Transverse colon (tissue), 4 donors: ENCODE results near the gene KRTAP5-8. TPM values are rescaled to one million over a fixed set of nuclear protein-coding genes. Genes with fewer than 3 reads are reported as not detected.

Source experiments
- DNase-seq: peaks from one replicate; pipeline ENCODE4 v3.0.0-alpha.2; 2019
- H3K27ac ChIP-seq, 4 donors: fragments of 200-600 bp; sonication (generic); 2 replicates each; pipeline ENCODE4 v1.5.1; 2016 to 2018; ENCODE audit warnings: inconsistent platforms in 4 of 4
- H3K27me3 ChIP-seq: fragments of 200-600 bp; sonication (generic); 2 replicates; pipeline ENCODE4 v1.5.1; 2017; ENCODE audit warnings: inconsistent platforms
- H3K36me3 ChIP-seq, 4 donors: fragments of 200-600 bp; sonication (generic); 2 replicates each; pipeline ENCODE4 v1.5.1; 2017 to 2019; ENCODE audit warnings: inconsistent platforms in 4 of 4
- H3K4me1 ChIP-seq, 4 donors: fragments of 200-600 bp; sonication (generic); 2 replicates each; pipeline ENCODE4 v1.5.1; 2017 to 2020; ENCODE audit warnings: inconsistent platforms in 4 of 4
- H3K4me3 ChIP-seq, 4 donors: fragments of 200-600 bp; sonication (generic); 1 replicate in 1 of 4; 2 replicates in 3 of 4; pipeline versions ENCODE4 v1.5.1 to v1.6.1; 2017 to 2019; ENCODE audit warnings: inconsistent platforms in 4 of 4
- H3K9me3 ChIP-seq, 2 donors: fragments of 200-600 bp; sonication (generic); 2 replicates each; pipeline ENCODE4 v1.5.1; 2017 to 2019; ENCODE audit warnings: inconsistent platforms in 2 of 2
- EP300 ChIP-seq: sonication (generic); formaldehyde crosslinking; IDR thresholded peaks from one replicate; pipeline ENCODE4 v1.6.1; 2017; ENCODE audit warnings: antibody characterized with exemption, low read depth
- POLR2A ChIP-seq: fragments of 450-650 bp; IDR thresholded peaks from one replicate; pipeline ENCODE4 v1.6.1; 2016; ENCODE audit warnings: antibody characterized with exemption, mild to moderate bottlenecking, moderate library complexity
- POLR2AphosphoS5 ChIP-seq, 3 donors: sonication (generic); formaldehyde crosslinking; IDR thresholded peaks; one replicate each; pipeline ENCODE4 v1.6.1; 2016; ENCODE audit warnings: antibody characterized with exemption in 3 of 3
- WGBS, 2 donors: methylation state at CpG; one replicate each; pipeline ENCODE4 v1.1.5; 2018; ENCODE audit warnings: low coverage in 1 of 2; 5-methylcytosine and 5-hydroxymethylcytosine counted together
- in situ Hi-C, 4 donors: fragments of 200-750 bp; cut with MboI; loops; one replicate each; pipeline versions ENCODE4 v1.15.0 to v1.15.1; 2017; ENCODE audit warnings: low sequenced_read_pairs in 3 of 4, low pct_ligation_motif_present in 1 of 4, low pct_unique_long_range_greater_than_20kb in 1 of 4
- intact Hi-C: fragments of 100-400 bp; cut with DNase I; formaldehyde crosslinking; loops from one replicate; pipeline ENCODE4 v1.15.1; 2023; ENCODE audit warnings: low total_unique reads
- total RNA-seq, 4 donors: library from RNA; depleted of rRNA; stranded (reverse); fragments of >200 nt; gene quantifications; one replicate each; pipeline ENCODE4 v1.1.0, GENCODE V29; 2016
- TF ChIP-seq, protein P1 (sequence below), 5 experiments: fragments of 200-600 bp in 3 of 5; fragments of 450-650 bp in 2 of 5; sonication (generic) in 3 of 5; IDR thresholded peaks; 1 replicate in 2 of 5; 2 replicates in 3 of 5; pipeline ENCODE4 v1.5.1; 2016 to 2017; ENCODE audit warnings: antibody characterized with exemption in 5 of 5, inconsistent platforms in 3 of 5, mild to moderate bottlenecking in 2 of 5, moderate library complexity in 1 of 5

The KRTAP5-8 gene
- total RNA-seq, 4 donors from 2014 or later: 0.41 to 3.2 (median 0.48) TPM; not detected in 1

DNA sequence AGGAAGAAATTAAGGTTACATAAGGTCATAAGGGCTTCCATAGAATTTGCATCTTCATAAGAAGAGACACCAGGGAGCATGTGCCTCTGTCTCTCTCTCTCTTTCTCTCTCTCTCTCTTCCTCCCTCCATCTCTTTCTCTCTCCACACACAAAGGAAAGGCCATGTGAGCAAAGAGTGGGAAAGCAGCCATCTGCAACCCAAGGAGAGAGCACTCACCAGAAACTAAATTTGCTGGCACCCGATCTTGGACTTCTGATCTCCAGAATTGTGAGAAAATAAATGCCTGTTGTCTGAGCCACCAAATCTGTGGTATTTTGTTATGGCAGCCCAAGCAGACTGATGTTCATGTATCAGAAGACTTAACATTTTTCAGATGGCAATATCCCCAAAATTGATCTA lies 21.2 kb downstream of the KRTAP5-8 start:
- peaks cover 9% of the 10 kb centered on the region for H3K27me3 ChIP-seq
- H3K4me1 ChIP-seq: no peaks in the 10 kb centered on the region
- H3K4me3 ChIP-seq: no peak overlapping the region
- no peaks in the 10 kb centered on the region for H3K36me3 ChIP-seq
- WGBS, 2 donors: 86% methylated on average over 1 of the region's 1 CpG
- no peaks in the 10 kb centered on the region for H3K9me3 ChIP-seq
- no peak overlapping the region for H3K27ac ChIP-seq
- intact Hi-C loops: no loop called here
- TF ChIP-seq POLR2A: no peak
- TF ChIP-seq POLR2AphosphoS5 (IDR thresholded peaks at IDR 0.05): no peak
- TF ChIP-seq, protein P1, sequence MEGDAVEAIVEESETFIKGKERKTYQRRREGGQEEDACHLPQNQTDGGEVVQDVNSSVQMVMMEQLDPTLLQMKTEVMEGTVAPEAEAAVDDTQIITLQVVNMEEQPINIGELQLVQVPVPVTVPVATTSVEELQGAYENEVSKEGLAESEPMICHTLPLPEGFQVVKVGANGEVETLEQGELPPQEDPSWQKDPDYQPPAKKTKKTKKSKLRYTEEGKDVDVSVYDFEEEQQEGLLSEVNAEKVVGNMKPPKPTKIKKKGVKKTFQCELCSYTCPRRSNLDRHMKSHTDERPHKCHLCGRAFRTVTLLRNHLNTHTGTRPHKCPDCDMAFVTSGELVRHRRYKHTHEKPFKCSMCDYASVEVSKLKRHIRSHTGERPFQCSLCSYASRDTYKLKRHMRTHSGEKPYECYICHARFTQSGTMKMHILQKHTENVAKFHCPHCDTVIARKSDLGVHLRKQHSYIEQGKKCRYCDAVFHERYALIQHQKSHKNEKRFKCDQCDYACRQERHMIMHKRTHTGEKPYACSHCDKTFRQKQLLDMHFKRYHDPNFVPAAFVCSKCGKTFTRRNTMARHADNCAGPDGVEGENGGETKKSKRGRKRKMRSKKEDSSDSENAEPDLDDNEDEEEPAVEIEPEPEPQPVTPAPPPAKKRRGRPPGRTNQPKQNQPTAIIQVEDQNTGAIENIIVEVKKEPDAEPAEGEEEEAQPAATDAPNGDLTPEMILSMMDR (IDR thresholded peaks at IDR 0.05): no peak
- no peak for TF ChIP-seq EP300
- DNase-seq: no peak
- in situ Hi-C loops: no loop called here

- peaks cover 15% of the 10 kb centered on the region for H3K27me3 ChIP-seq
- H3K9me3 ChIP-seq: no peaks in the 10 kb centered on the region
- H3K4me3 ChIP-seq: no peak overlapping the region
- no peaks in the 10 kb centered on the region for H3K4me1 ChIP-seq
- no peak for DNase-seq
- intact Hi-C loops: no loop called here
- H3K27ac ChIP-seq: no peak overlapping the region
- TF ChIP-seq POLR2AphosphoS5 (IDR thresholded peaks at IDR 0.05): no peak
- no peak for TF ChIP-seq EP300
- no peak for TF ChIP-seq POLR2A
- TF ChIP-seq, protein P1 (IDR thresholded peaks at IDR 0.05): no peak
- in situ Hi-C loops: no loop called here
- H3K36me3 ChIP-seq: no peaks in the 10 kb centered on the region
Observed at GRCh38 chr11:71562120-71562519, 24.3 kb downstream of the KRTAP5-8 start.

DNA sequence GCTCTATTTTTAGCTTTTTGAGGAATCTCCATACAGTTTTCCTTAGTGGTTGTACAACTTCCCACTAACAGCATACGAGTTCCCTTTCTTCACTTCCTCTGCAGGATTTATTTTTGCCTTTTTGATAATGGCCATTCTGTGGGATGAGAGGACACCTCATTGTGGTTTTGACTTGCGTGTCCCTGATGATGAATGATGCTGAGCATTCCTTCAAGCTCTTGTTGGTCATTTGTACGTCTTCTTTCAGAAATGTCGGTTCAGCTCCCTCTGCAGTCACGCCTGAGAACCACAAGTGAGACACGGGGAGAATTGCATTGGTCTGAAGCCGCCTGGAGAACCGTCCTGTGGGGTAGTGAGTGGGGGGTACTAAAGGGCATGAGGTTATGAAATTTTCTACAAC lies 25.6 kb downstream of the KRTAP5-8 start:
- Histone ChIP-seq H3K27ac (no peak overlapping the region), H3K9me3 (no peaks in the 10 kb centered on the region), H3K4me3 (no peak overlapping the region), H3K27me3 (peaks cover 15% of the 10 kb centered on the region), H3K36me3 (no peaks in the 10 kb centered on the region), H3K4me1 (no peaks in the 10 kb centered on the region)
- in situ Hi-C loops (no loop called here), intact Hi-C loops (no loop called here)
- TF ChIP-seq, protein P1 (IDR thresholded peaks at IDR 0.05): peak in 3 of 5 experiments; percentile 12 to 20 (median 14)
- TF ChIP-seq POLR2AphosphoS5 (IDR thresholded peaks at IDR 0.05) (no peak), EP300 (no peak), POLR2A (no peak)
- WGBS, 2 donors: 25 to 36% methylated on average over 8 of the region's 8 CpGs
- no peak for DNase-seq

DNA sequence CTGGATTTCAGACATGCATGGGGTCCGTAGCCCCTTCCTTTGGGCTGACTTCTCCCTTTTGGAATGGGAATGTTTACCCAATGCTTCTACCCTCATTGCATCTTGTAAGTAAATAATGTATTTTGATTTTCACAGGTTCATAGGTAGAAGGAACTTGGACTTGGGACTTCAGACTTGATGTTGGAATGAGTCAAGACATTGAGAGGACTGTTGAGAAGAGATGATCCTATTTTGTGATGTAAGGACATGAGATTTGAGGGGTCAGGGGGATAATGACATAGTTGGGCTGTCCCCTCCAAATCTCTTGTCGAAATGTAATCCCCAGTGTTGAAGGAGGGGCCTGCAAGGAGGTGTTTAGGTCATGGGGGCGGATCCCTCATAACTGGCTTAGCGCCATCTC lies 26.6 kb downstream of the KRTAP5-8 start:
- H3K9me3 ChIP-seq: no peaks in the 10 kb centered on the region
- TF ChIP-seq, protein P1 (IDR thresholded peaks at IDR 0.05): no peak
- no peak for TF ChIP-seq POLR2AphosphoS5 (IDR thresholded peaks at IDR 0.05)
- TF ChIP-seq EP300: no peak
- TF ChIP-seq POLR2A: no peak
- no peaks in the 10 kb centered on the region for H3K36me3 ChIP-seq
- peaks cover 15% of the 10 kb centered on the region for H3K27me3 ChIP-seq
- intact Hi-C loops (no loop called here), in situ Hi-C loops (no loop called here)
- H3K4me1 ChIP-seq: peaks cover 0 to 3% (median 0%) of the 10 kb centered on the region in 4 donors
- DNase-seq: no peak
- H3K4me3 ChIP-seq: no peak overlapping the region
- H3K27ac ChIP-seq: no peak overlapping the region
- 79% methylated on average over 4 of the region's 4 CpGs; no CpG with 5 or more reads in 1 of the 2 donors for WGBS, 2 donors
